GM23338 (cell line): Measurements from ENCODE around the gene RLF. TPM values are rescaled to one million over a fixed set of nuclear protein-coding genes. Genes with fewer than 3 reads are reported as not detected.

ENCODE experiments used
- ATAC-seq: fragments of 200-7000 bp; cut with Tn5 transposase; 3 replicates; pipeline ENCODE4 v1.9.1; 2020
- DNase-seq: peaks from one replicate; pipeline ENCODE4 v3.0.0-alpha.2; 2015; ENCODE audit warnings: low spot score
- H2AFZ ChIP-seq: fragments of 200-600 bp; sonication (generic); 2 replicates; pipeline ENCODE4 v1.8.0; 2016; ENCODE audit warnings: antibody characterized with exemption, mild to moderate bottlenecking, moderate library complexity
- H3F3A ChIP-seq: fragments of 200-600 bp; sonication (generic); replicated peaks from 2 replicates; pipeline ENCODE4 v1.8.0; 2017; ENCODE audit warnings: antibody characterized with exemption, mixed run types, low read depth
- H3K27ac ChIP-seq: fragments of 200-600 bp; sonication (generic); 2 replicates; pipeline ENCODE4 v1.6.1; 2016; ENCODE audit warnings: low read depth
- H3K27me3 ChIP-seq: fragments of 200-600 bp; sonication (generic); 2 replicates; pipeline ENCODE4 v1.8.0; 2016; ENCODE audit warnings: mild to moderate bottlenecking, mixed run types, moderate library complexity; ENCODE audit not compliant: insufficient read depth
- H3K36me3 ChIP-seq: fragments of 200-600 bp; sonication (generic); 2 replicates; pipeline ENCODE4 v1.8.0; 2016; ENCODE audit warnings: mild to moderate bottlenecking; ENCODE audit not compliant: insufficient read depth
- H3K4me1 ChIP-seq: fragments of 200-600 bp; sonication (generic); 2 replicates; pipeline ENCODE4 v1.8.0; 2016; ENCODE audit warnings: mild to moderate bottlenecking, moderate library complexity; ENCODE audit not compliant: insufficient read depth
- H3K4me2 ChIP-seq: fragments of 200-600 bp; sonication (generic); 2 replicates; pipeline ENCODE4 v1.7.1; 2017; ENCODE audit warnings: mixed run types
- H3K4me3 ChIP-seq: fragments of 200-600 bp; sonication (generic); 2 replicates; pipeline ENCODE4 v1.6.1; 2016; ENCODE audit warnings: mixed run types
- H3K79me2 ChIP-seq: fragments of 200-600 bp; sonication (generic); replicated peaks from 2 replicates; pipeline ENCODE4 v1.8.0; 2017; ENCODE audit warnings: mild to moderate bottlenecking; ENCODE audit not compliant: insufficient read depth
- H3K9me2 ChIP-seq: fragments of 200-600 bp; sonication (generic); 2 replicates; pipeline ENCODE4 v1.8.0; 2017; ENCODE audit not compliant: insufficient read depth
- H4K20me1 ChIP-seq: fragments of 200-600 bp; sonication (generic); replicated peaks from 2 replicates; pipeline ENCODE4 v1.8.0; 2017; ENCODE audit warnings: mild to moderate bottlenecking; ENCODE audit not compliant: insufficient read depth
- H3K27ac Mint-ChIP-seq: 2 replicates; pipeline ENCODE4 v1.8.0; 2020; ENCODE audit warnings: inconsistent platforms, mild to moderate bottlenecking, moderate library complexity, mixed read lengths
- H3K27me3 Mint-ChIP-seq: 3 replicates; pipeline ENCODE4 v1.8.0; 2022; ENCODE audit warnings: low read depth, mild to moderate bottlenecking, moderate library complexity, mixed read lengths, inconsistent platforms; ENCODE audit not compliant: insufficient read depth, poor library complexity
- H3K36me3 Mint-ChIP-seq: 3 replicates; pipeline ENCODE4 v1.8.0; 2021; ENCODE audit warnings: low read depth, mild to moderate bottlenecking, inconsistent platforms, moderate library complexity, mixed read lengths
- H3K4me1 Mint-ChIP-seq: 3 replicates; pipeline ENCODE4 v1.8.0; 2020; ENCODE audit warnings: mild to moderate bottlenecking, inconsistent platforms, mixed read lengths
- H3K4me3 Mint-ChIP-seq: 3 replicates; pipeline ENCODE4 v1.8.0; 2021; ENCODE audit warnings: moderate library complexity, mild to moderate bottlenecking, inconsistent platforms, mixed read lengths
- H3K9me3 Mint-ChIP-seq: 3 replicates; pipeline ENCODE4 v1.8.0; 2020; ENCODE audit warnings: moderate library complexity, mild to moderate bottlenecking, inconsistent platforms, mixed read lengths
- CREB1 ChIP-seq: fragments of 250-450 bp; sonication (Bioruptor Pico); IDR thresholded peaks from 2 replicates; pipeline ENCODE4 v1.5.0; 2020; ENCODE audit warnings: low read depth, mild to moderate bottlenecking, moderate library complexity
- CTCF ChIP-seq, 2 experiments: fragments of 200-600 bp in 1 of 2; sonication (generic) in 1 of 2; conservative IDR thresholded peaks; 2 replicates each; pipeline versions ENCODE4 v1.5.1 to v1.6.1; 2016 to 2017; ENCODE audit warnings: antibody characterized with exemption in 2 of 2, low read depth in 2 of 2, mild to moderate bottlenecking in 2 of 2, moderate library complexity in 1 of 2
- ETS1 ChIP-seq: IDR thresholded peaks from 2 replicates; pipeline ENCODE4 v1.6.1; 2016; ENCODE audit warnings: antibody characterized with exemption
- EZH2 ChIP-seq: fragments of 200-600 bp; sonication (generic); IDR thresholded peaks from one replicate; pipeline ENCODE4 v1.8.0; 2017; ENCODE audit warnings: antibody characterized with exemption, mild to moderate bottlenecking, low read depth; ENCODE audit not compliant: unreplicated experiment
- EZH2phosphoT487 ChIP-seq: fragments of 200-600 bp; sonication (generic); IDR thresholded peaks from one replicate; pipeline ENCODE4 v1.8.1; 2018; ENCODE audit warnings: antibody characterized with exemption; ENCODE audit not compliant: unreplicated experiment
- JUNB ChIP-seq: IDR thresholded peaks from one replicate; pipeline ENCODE4 v1.6.1; 2016; ENCODE audit warnings: antibody characterized with exemption; ENCODE audit not compliant: unreplicated experiment
- NANOG ChIP-seq: IDR thresholded peaks from 2 replicates; pipeline ENCODE4 v1.6.1; 2016; ENCODE audit warnings: antibody characterized with exemption, borderline replicate concordance
- POLR2AphosphoS5 ChIP-seq: IDR thresholded peaks from 2 replicates; pipeline ENCODE4 v1.6.1; 2016; ENCODE audit warnings: antibody characterized with exemption, low read depth
- REST ChIP-seq: IDR thresholded peaks from one replicate; pipeline ENCODE4 v1.6.1; 2018; ENCODE audit warnings: antibody characterized with exemption; ENCODE audit not compliant: unreplicated experiment
- STAT1 ChIP-seq: IDR thresholded peaks from one replicate; pipeline ENCODE4 v1.6.1; 2016; ENCODE audit warnings: antibody characterized with exemption; ENCODE audit not compliant: unreplicated experiment
- ZNF114 ChIP-seq: fragments of 250-450 bp; sonication (Bioruptor Pico); IDR thresholded peaks from 2 replicates; pipeline ENCODE4 v1.5.0; 2020; ENCODE audit warnings: mild to moderate bottlenecking, moderate library complexity
- ZNF331 ChIP-seq: fragments of 250-450 bp; sonication (Bioruptor Pico); IDR thresholded peaks from 2 replicates; pipeline ENCODE4 v1.5.0; 2020; ENCODE audit warnings: low read depth, mild to moderate bottlenecking, moderate library complexity
- ZNF462 ChIP-seq: fragments of 250-450 bp; sonication (Bioruptor Pico); IDR thresholded peaks from 2 replicates; pipeline ENCODE4 v1.5.0; 2020; ENCODE audit warnings: mild to moderate bottlenecking, moderate library complexity
- polyA plus RNA-seq: library from polyadenylated mRNA; unstranded; fragments of >200 nt; fragmentation: Nextera tagmentation; extraction: Ambion mirVana; gene quantifications from 2 replicates; pipeline ENCODE4 v1.2.1, GENCODE V29; 2016
- total RNA-seq: library from RNA; depleted of rRNA; stranded (reverse); fragments of >200 nt; shearing (Covaris generic); gene quantifications from 2 replicates; pipeline ENCODE4 v1.2.3, GENCODE V29; 2014

The RLF gene
- total and polyA plus RNA-seq, 2 experiments from 2014 or later = 6.6 to 21.1 TPM

- Histone ChIP-seq H2AFZ (peak overlapping the region; percentile 72; the same call in 1 of the 2 replicates), H3F3A (0 out of 2 replicates have a peak, but pooled peaks cover 3% of the 10 kb centered on the region), H3K9me2 (no peaks in the 10 kb centered on the region), H3K27ac (peak overlapping the region; percentile 48; the same call in 1 of the 2 replicates), H3K4me3 (peak overlapping the region; percentile 92), H3K27me3 (no peaks in the 10 kb centered on the region), H3K4me1 (peaks cover 13% of the 10 kb centered on the region), H3K36me3 (no peaks in the 10 kb centered on the region), H3K4me2 (peak overlapping the region; percentile 72), H3K79me2 (peaks cover 45% of the 10 kb centered on the region), H4K20me1 (peaks cover 29% of the 10 kb centered on the region)
- DNase-seq = no peak
- no peaks in the 10 kb centered on the region for H3K9me3 Mint-ChIP-seq
- peak overlapping the region; percentile 98 for H3K27ac Mint-ChIP-seq
- H3K4me1 Mint-ChIP-seq = peaks cover 6% of the 10 kb centered on the region
- peaks cover 2% of the 10 kb centered on the region for H3K27me3 Mint-ChIP-seq
- no peak for TF ChIP-seq CREB1 (CRISPR knock-in tag)
- no peak for TF ChIP-seq NANOG
- no peak for TF ChIP-seq ZNF462
- TF ChIP-seq EZH2 = no peak
- no peak for TF ChIP-seq POLR2AphosphoS5
- no peak for TF ChIP-seq ZNF114 (CRISPR knock-in tag)
- no peak for TF ChIP-seq JUNB
- TF ChIP-seq REST = no peak
- no peak for TF ChIP-seq STAT1
- TF ChIP-seq ZNF331 (CRISPR knock-in tag) = no peak
- TF ChIP-seq EZH2phosphoT487 = no peak
- TF ChIP-seq ETS1 = no peak
- no peak for TF ChIP-seq CTCF (conservative IDR thresholded peaks at IDR 0.05; ENCODE audit: low read depth in 2 of 2)
- no peak overlapping the region for H3K4me3 Mint-ChIP-seq
- ATAC-seq = no peak
- no peaks in the 10 kb centered on the region for H3K36me3 Mint-ChIP-seq
Measured at GRCh38 chr1:40160806-40161124, 422 bp upstream of the RLF start.
